ENCODE data around the gene LSM14B.
"Not testable (repeated sequence)": the region's sequence is repeated elsewhere in the genome, so short reads cannot be mapped to it uniquely, and the experiment has no call there.

Gene LSM14B

DNA sequence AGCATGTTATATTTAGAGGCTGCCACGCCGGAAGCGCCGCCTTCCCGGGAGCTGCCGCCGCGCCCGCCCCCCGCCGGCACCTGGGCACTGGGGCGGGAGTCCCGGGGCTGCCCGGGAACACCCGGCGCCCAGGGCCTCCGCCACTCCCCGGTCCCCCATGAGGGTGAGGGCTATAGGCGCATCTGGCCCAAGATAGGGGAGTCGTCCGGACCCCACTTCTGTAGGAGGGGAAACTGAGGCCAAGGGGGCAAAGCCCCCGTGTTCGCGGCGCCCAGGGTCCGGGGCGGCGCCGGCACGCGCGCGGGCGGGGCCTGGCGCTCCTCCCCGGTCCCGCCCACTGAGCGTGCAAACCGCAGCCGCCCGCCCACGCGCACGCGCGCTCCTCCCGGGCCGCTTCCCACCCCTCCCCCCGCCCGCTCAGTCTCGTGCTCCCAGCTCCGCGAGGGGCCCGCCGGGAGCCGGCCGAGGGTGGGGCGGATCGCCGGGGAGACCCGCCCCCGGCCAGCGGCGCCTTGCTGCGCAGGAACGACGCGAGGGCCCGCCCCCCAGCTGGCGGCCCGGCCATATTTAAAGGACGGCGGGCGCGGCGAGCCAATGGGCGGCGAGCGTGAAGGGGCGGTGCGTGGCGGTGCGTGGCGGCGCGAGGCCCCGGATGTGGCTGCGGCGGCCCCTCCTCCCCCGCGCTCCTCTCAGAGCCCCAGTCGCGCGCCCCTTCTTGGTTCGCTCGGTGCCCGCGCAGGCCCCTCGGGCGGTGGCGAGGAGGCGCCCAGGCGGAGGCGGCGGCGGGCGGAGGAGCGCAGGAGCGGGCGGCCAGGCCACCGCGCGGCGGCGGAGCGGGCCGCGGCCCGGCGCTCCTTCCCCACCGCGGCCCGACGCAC, at the start of gene LSM14B:
LSM14B (plus strand) TSS at position 700 of the 878 bp plus-strand sequence. CDS start 192 bp downstream, outside the sequence.
- DNase-seq = peak; percentile 86 to 87

GRCh38 chr20:62073323-62073722, 49.0 kb upstream of the LSM14B start:
- no peak for DNase-seq

GRCh38 chr20:62079166-62079565, 43.1 kb upstream of the LSM14B start:
- DNase-seq = no peak

GRCh38 chr20:62080249-62080990, 41.9 kb upstream of the LSM14B start:
- DNase-seq = no peak

DNA sequence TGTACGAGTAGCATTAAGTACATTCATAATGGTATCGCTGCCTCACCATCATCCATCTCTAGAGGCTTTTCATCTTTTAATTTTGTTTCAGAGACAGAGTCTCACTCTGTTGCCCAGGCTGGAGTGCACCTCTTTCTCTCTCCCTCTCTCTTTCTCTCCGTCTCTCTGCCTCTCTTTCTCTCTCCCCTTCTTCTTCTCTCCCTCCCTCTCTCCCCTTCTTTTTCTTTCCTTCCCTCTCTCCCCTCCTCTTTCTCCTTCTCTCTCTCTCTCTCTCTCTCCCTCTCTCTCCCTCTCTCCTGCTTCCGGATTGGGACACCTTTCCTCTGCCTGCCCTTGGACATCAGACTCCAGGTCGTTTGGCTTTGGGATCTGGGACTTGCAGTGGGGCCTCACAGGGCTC, 39.0 kb upstream of the LSM14B start:
- no peak for DNase-seq

- DNase-seq = not testable (repeated sequence)
These were observed 38.1 kb upstream of the LSM14B start for GRCh38 chr20:62084224-62084623.

- no peak for DNase-seq
These were observed 37.1 kb upstream of the LSM14B start for GRCh38 chr20:62085206-62085605.

- no peak for DNase-seq
These were observed 35.0 kb upstream of the LSM14B start for GRCh38 chr20:62087227-62087626.

DNA sequence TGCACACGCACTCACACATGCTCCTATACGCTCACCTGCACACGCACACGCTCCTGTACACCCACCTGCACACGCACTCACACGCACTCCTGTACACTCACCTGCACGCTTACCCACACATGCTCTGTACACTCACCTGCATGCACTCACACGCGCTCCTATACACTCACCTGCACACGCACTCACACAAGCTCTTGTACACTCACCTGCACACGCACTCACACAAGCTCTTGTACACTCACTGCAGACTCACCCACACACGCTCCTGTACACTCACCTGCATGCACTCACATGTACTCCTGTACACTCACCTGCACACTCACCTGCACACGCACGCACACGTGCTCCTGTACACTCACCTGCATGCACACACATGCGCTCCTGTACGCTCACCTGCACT, 34.6 kb upstream of the LSM14B start:
- no peak for DNase-seq

DNA sequence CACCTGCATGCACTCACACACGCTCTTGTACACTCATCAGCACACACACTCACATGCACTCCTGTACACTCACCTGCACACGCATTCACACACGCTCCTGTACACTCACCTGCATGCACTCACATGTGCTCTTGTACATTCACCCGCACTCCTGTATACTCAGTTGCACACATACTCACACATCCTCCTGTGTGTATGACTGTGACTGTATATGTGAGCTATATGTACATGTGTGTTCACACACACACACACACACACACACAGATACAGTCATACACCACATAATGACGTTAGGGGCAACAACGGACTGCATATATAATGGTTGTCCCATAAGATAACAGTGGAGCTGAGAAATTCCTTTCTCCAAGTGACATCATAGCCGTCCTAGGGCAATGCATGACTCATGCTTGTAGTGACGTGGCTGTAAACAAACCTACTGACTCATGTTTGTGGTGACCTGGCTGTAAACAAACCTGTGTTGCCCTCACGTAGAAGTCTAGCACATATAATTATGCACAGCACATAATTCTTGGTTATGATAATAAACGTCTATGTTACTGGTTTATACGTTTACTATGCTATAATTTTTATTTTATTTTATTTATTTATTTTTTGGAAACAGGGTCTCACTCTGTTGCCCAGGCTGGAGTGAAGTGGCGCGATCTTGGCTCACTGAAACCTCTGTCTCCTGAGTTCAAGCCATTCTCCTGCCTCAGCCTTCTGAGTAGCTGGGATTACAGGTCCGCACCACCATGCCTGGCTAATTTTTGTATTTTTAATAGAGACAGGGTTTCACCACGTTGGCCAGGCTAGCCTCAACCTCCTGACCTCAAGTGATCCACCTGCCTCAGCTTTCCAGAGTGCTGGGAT, 33.8 kb upstream of the LSM14B start:
- no peak for DNase-seq

DNA sequence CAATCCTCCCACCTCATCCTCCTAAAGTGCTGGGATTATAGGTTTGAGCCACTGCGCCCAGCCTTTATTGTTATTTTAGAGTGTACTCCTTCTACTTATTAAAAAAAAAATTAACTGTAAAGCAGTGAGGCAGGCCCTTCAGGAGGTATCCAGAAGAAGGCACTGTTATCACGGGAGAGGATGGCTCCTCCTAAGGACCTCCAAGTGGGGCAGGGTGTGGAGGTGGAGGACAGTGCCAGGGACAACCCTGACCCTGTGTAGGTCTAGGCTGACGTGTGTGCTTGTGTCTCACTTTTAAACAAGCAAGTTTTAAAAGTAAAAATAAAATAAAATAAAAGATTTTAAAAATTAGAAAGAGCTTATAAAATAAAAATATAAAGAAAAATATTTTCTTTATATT, 32.9 kb upstream of the LSM14B start:
- no peak for DNase-seq

GRCh38 chr20:62096421-62097380, 25.6 kb upstream of the LSM14B start:
- no peak for DNase-seq

DNA sequence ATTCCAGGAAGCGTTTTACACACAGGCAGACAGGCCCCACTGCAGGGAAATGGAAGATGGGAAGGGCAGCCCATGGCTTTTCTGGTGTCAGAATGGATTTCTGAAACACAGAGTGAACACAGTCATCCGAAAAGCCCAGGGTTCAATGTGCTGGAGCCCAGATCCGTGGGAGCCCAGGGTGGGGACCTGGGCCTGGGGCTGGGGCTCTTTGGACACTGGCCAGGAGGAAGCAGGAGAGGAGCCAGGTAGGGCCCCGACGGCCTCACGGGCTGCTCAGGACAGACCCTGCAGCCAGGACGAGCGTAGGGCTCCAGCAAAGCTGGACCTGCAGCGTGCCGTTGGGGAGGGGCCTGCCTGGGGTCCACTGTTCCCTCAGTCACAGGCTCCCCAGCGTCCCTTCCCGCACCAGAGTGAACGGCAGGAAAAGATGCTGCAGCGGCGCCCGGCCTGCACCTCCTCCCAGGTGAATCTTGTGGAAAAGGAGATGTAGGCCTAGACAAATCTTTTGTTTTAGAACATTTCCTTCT, 24.3 kb upstream of the LSM14B start:
- no peak for DNase-seq

GRCh38 chr20:62101078-62101477, 21.2 kb upstream of the LSM14B start:
- DNase-seq = no peak

DNA sequence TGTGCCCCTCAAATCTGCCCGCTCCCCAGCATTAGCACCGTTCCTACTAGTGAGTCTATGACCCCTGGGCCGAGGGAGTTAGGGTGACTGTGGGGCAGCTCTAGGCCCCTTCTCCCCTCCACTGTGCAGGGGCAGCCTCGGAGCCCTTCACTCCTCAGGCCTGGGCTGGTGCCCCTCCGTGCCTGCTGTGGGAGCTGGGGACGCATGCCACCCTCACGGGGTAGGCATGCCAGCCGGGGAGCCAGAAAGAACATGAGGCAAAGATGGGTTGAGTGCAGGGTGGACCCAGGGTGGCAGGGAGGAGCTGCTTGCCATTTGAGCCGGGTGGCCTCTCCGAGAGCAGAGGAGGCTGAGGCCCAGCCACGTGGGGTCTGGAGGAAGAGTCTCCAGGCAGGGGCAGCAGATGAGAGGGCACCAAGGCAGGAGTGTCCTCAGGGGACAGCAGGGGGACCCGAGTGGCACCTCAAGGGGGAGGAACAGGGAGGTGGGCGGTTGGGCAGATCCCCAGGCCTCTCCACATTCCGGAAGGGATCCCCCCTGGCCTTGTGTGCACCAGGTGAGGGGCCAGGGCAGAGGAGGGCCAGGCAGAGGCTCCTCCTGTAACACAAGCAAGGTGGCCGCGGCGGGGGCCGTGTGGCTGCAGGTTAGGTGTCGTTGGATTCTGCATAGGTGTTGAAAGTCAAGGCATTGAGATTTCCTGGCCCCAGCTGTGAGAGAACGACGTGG, 18.6 kb upstream of the LSM14B start:
- DNase-seq = no peak

DNA sequence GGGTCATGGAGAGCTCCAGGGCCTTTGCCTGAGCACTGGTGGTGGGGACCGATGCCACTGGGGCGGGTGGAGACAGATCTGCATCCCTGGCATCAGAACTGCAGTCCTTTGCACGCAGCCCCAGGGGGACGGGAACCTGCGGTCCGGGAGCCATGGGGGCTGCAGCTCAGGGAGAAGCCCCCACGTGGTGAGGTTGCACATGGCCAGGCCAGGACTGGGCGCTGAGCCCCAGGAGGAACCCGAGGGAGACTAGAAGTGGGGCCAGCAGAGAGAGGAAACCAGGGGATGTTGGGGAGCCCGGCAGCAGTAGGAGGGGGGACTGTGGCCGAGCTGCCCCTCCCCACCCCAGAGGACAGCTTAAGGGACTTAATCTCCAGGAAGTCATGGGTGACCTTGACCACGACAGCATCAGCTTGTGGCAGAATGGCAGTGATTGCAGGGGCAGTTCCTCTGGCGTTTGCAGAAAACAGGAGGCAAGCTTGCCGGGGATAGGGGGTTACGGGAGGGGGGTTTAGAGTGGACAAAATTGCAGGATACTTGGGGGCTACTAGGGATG, 18.0 kb upstream of the LSM14B start:
- DNase-seq = no peak

- DNase-seq = no peak
These were observed 17.4 kb upstream of the LSM14B start for GRCh38 chr20:62104791-62105345.

- no peak for DNase-seq
These were observed 16.7 kb upstream of the LSM14B start for GRCh38 chr20:62105592-62105991.

DNA sequence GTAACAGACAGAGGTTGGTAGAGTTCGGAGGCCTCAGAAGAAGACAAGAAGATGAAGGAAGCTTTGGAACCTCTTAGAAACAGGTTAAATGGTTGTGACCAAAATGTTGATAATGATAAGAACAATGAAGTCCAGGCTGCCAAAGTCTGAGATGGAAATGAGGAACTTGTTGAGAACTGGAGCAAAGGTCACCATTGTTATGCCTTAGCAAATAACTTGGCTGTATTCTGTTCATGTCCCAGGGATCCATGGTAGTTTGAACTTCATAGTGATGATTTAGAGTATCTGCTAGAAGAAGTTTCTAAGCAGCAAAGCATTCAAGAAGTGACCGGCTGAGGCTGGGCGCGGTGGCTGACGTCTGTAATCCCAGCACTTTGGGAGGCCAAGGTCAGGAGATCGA, 11.1 kb upstream of the LSM14B start:
- DNase-seq = no peak

- no peak for DNase-seq
These were observed 9.9 kb upstream of the LSM14B start for GRCh38 chr20:62112368-62112767.
